Measurements from ENCODE around the gene LGMN.

DNA sequence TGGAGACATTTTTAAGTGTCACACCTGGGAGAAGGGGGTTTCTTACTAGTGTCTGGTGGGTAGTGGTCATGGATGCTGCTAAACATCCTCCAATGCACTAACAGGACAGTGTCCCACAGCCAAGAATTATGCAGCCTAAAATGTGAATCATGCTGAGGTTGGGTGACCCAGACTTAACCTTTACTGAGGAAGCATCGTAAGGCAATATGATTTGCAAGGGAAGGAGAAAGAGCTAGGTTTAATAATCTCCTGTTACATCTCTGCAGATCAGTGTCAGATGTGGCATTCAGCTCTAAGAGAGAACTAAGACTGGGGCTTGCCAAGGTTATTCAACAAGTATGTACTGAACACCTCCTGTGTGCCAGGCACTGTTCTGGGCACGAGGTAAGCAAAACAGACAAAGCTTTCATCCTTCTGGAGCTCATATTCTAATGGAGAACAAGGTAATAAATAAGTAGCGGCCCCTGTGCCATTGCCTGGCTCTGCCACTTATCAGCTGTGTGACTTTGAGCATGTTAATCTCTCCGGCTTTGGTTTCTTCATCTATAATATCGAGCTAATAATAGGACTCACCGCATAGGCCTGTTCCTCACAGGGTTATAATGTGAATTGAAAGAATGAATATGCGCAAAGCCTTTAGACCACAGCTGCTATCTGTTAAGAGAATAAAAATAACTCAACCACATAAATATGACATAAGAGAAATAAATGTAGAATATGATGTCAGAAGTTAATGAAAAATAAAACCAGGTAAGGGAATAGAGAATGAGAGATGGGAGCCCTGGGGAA is 32.2 kb upstream of the LGMN start:
- TF ChIP-seq, protein P1, sequence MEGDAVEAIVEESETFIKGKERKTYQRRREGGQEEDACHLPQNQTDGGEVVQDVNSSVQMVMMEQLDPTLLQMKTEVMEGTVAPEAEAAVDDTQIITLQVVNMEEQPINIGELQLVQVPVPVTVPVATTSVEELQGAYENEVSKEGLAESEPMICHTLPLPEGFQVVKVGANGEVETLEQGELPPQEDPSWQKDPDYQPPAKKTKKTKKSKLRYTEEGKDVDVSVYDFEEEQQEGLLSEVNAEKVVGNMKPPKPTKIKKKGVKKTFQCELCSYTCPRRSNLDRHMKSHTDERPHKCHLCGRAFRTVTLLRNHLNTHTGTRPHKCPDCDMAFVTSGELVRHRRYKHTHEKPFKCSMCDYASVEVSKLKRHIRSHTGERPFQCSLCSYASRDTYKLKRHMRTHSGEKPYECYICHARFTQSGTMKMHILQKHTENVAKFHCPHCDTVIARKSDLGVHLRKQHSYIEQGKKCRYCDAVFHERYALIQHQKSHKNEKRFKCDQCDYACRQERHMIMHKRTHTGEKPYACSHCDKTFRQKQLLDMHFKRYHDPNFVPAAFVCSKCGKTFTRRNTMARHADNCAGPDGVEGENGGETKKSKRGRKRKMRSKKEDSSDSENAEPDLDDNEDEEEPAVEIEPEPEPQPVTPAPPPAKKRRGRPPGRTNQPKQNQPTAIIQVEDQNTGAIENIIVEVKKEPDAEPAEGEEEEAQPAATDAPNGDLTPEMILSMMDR (conservative IDR thresholded peaks at IDR 0.05; ENCODE audit: low read length) = no peak
- TF ChIP-seq EZH2phosphoT487 (IDR thresholded peaks at IDR 0.05; ENCODE audit: borderline replicate concordance) = no peak
